ENCODE results near the gene AP5Z1.

- TF ChIP-seq CTCF (IDR thresholded peaks at IDR 0.05): no peak
- TF ChIP-seq EZH2 (IDR thresholded peaks at IDR 0.05; ENCODE audit: borderline replicate concordance, insufficient read depth, low read depth, low read length, poor library complexity, severe bottlenecking): no peak
Observed at GRCh38 chr7:4754433-4755010, 20.9 kb upstream of the AP5Z1 start.

Data from B cell (primary cell).